ENCODE measurements around the gene TTLL1.
A peak's percentile ranks its signal among the peaks of the same experiment; 100 is the strongest.
"Not testable (repeated sequence)": the region's sequence is repeated elsewhere in the genome, so short reads cannot be mapped to it uniquely, and the experiment has no call there.

Gene TTLL1

DNA sequence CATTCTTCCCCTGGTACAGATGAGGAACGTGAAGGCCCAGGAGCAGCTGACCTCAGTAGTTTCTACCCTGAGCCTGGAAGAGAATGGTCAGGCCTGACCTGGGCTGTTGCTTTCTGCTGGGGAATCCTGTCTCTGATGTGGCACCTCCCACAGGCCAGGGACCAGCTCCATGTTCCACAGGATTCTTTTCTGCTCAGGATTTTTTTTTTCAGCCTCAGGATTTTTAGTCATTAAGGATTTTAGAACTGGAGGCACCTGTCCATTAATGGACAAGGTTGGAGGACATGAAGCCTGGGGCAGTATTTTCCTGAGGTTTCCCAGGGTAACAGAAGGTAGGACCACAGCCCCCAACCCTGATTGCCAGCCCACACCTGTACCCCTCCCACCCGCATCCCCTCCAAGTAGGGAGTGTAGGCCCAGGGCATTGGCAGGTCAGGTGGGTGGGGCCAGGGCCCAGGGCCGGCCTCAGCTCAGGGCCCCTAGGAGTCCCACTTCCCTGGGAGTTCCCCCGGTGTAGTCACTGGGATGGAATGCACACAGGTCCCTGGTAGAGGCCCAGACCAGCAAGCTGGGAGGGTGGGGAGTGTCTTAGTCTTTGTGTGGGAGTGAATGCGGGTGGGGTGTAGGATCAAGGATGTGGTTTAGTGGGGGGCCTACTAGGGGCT is 37.4 kb upstream of the TTLL1 start:
- TF ChIP-seq JUND (IDR thresholded peaks at IDR 0.05; ENCODE audit: low read depth): no peak
- in situ Hi-C loops (cut with HindIII; ENCODE audit: low pct_unique_long_range_greater_than_20kb, low sequenced_read_pairs): no loop called here
- no peak for DNase-seq (ENCODE audit: low read depth in 1 of 2, low spot score in 1 of 2)

DNA sequence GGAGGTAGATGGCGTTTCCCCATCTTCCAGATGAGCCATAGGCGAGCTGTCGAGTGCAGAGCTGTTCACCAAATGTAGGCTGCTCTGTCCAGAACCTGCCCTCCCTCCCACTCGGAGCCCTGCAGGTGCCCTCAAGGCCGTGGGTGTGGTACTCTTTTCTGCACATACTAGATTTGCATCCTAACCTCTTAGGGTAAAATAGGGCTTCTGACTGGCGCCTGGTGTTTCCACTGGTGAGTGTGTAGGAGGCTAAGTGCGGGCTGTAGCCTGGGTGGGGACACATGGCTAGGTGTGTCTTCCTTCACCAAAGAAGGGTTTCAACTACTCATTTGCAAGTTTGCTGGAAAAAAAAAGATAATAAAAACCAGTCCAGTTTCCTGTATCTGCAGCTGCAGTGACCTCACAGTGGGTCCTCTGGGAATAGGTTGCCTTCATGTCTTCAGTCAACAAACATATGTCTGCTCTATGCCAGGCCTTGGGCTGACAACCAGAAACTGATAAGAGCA is 29.8 kb upstream of the TTLL1 start:
- no peak for TF ChIP-seq JUND (IDR thresholded peaks at IDR 0.05; ENCODE audit: low read depth)
- DNase-seq (ENCODE audit: low read depth in 1 of 2, low spot score in 1 of 2): no peak
- in situ Hi-C loops (cut with HindIII; ENCODE audit: low pct_unique_long_range_greater_than_20kb, low sequenced_read_pairs): no loop called here

DNA sequence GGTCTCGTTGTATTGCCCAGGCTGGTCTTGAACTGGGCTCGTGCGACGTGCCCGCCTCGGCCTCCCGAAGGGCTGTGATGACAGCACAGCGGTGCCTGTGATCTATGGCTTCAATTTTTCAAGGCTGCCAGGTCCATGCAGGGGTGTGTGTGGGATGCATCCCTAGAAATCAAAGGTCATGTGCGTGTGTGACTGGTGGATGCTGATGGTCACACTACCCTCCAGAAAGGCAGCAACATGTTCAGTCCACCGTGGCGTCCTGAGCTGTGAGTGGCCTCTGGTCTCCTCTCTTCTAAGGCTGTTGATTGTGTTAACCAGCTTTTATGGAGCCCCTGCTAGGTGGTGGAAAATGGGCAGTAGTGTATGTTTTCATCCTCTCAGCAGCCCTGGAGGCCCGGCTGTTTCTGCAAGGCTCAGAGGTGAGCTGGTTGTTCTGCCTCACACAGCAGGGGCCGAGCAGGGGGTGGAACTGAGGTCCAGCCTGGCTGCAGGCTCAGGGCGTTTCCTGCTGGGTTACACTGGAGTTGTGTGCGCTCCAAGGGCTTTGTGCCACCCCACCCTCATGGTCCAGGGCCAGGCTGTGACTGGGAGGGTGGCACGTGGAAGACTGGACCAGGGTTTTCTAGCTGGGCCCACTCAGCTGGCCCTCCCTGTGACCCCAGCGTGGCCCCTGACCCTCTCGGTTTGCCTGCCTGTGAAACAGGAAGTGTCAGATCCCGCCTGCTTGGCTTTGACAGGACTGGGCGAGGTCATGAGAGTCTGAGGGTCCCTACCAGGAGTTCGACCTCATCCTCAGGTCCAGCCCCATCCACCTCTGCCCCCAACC is 29.0 kb upstream of the TTLL1 start:
- no peak for DNase-seq (ENCODE audit: low read depth in 1 of 2, low spot score in 1 of 2)
- no peak for TF ChIP-seq JUND (IDR thresholded peaks at IDR 0.05; ENCODE audit: low read depth)
- in situ Hi-C loops (cut with HindIII; ENCODE audit: low pct_unique_long_range_greater_than_20kb, low sequenced_read_pairs): no loop called here

DNA sequence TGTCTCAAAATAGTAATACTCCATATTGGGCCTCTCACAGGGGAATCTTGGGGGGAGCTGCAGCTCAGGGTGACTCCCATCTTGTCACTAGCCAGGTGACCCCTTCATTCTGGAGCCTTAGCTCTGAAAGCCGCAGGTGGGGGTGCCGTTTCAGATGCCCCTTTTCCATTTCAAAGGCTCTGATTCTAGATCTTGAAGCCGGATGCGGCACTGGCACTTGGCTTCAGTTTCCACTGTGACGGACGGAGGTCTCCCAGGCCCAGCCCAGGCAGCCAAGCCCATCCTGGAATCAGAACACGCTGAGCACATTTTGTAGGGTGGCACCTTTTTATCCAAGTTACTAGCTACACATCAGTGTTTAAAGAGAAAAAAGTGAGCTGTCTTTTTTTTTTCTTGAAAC is 27.7 kb upstream of the TTLL1 start:
- in situ Hi-C loops (cut with HindIII; ENCODE audit: low pct_unique_long_range_greater_than_20kb, low sequenced_read_pairs): no loop called here
- no peak for TF ChIP-seq JUND (IDR thresholded peaks at IDR 0.05; ENCODE audit: low read depth)
- no peak for DNase-seq (ENCODE audit: low read depth in 1 of 2, low spot score in 1 of 2)

GRCh38 chr22:43114958-43115357 is 25.8 kb upstream of the TTLL1 start:
- no peak for TF ChIP-seq JUND (IDR thresholded peaks at IDR 0.05; ENCODE audit: low read depth)
- peak; percentile 51 to 84 for DNase-seq (ENCODE audit: low read depth in 1 of 2, low spot score in 1 of 2)
- in situ Hi-C loops (cut with HindIII; ENCODE audit: low pct_unique_long_range_greater_than_20kb, low sequenced_read_pairs): no loop called here

DNA sequence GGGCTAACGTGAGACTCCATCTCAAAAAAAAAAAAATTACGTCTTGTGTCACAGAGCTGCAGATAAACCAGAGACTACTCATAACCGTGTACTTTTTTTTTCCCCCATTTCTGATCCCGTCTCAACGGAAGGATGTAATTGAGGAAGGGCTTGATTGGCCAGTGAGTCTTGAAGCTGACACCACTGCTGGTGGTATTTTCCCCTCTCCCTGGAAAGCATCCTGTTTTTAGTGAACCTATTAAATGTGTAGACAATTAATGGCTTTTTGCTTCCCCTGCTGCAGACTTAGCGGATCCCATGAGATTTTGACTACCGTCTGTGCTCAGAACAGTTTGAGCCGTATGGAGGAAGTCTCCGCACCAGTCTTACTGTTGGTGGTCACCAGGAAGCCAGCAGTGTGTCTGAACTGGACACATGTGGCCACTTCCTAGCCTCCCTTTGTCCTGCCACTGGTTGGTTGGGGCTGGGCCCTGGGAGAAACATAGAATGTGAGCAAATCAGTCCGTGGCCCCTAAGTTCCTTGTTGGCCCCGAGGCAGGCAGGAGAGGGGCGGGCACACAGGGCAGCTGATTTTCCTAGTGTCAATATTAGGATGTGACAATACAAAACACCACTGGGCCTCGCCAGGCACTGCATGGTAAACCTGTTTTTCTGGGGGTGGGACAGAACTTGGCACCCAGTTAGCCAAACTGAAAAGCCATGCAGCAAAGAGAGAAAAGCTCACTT is 24.5 kb upstream of the TTLL1 start:
- DNase-seq (ENCODE audit: low read depth in 1 of 2, low spot score in 1 of 2): peak in 1 of 2 experiments; percentile 65
- TF ChIP-seq JUND (IDR thresholded peaks at IDR 0.05; ENCODE audit: low read depth): no peak
- in situ Hi-C loops (cut with HindIII; ENCODE audit: low pct_unique_long_range_greater_than_20kb, low sequenced_read_pairs): no loop called here

GRCh38 chr22:43110927-43111623 is 21.9 kb upstream of the TTLL1 start:
- DNase-seq (ENCODE audit: low read depth in 1 of 2, low spot score in 1 of 2): peak in 1 of 2 experiments; percentile 63
- in situ Hi-C loops (cut with HindIII; ENCODE audit: low pct_unique_long_range_greater_than_20kb, low sequenced_read_pairs): no loop called here
- no peak for TF ChIP-seq JUND (IDR thresholded peaks at IDR 0.05; ENCODE audit: low read depth)

GRCh38 chr22:43110444-43110926 is 21.3 kb upstream of the TTLL1 start, which contains the start of gene BIK:
TSS of gene BIK (plus strand) at chr22:43110750. CDS start at chr22:43124023, 13,273 bp downstream.
- no peak for TF ChIP-seq JUND (IDR thresholded peaks at IDR 0.05; ENCODE audit: low read depth)
- DNase-seq (ENCODE audit: low read depth in 1 of 2, low spot score in 1 of 2): peak; percentile 52 to 71
- in situ Hi-C loops (cut with HindIII; ENCODE audit: low pct_unique_long_range_greater_than_20kb, low sequenced_read_pairs): no loop called here

DNA sequence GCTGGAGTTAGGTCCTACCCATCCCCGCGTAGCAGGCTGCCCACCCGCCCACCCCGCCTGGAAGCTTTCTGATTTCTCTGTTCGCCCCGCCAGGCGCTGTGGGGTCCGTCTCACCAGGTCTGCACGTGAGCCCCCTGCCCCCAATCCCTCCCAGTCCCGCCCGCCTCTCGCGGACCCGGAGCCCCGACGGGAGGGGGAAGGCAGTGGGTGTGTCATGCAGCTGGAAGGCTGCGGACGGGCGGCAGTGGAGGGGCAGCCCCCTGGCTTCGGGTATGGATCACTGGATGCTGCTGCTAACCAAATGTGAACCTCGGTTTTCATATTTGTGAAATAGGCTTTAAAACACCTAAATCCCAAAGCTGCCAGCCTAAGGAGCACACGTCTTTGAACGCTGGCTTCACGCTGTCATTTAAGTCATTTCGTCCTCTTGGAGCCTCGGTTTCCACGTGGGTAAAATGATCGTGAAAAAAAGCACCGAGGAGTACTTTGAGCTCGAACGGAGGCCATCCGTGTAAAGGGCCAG is 20.8 kb upstream of the TTLL1 start:
- no peak for DNase-seq (ENCODE audit: low read depth in 1 of 2, low spot score in 1 of 2)
- no peak for TF ChIP-seq JUND (IDR thresholded peaks at IDR 0.05; ENCODE audit: low read depth)
- in situ Hi-C loops (cut with HindIII; ENCODE audit: low pct_unique_long_range_greater_than_20kb, low sequenced_read_pairs): no loop called here

GRCh38 chr22:43109511-43109910 is 20.3 kb upstream of the TTLL1 start:
- no peak for DNase-seq (ENCODE audit: low read depth in 1 of 2, low spot score in 1 of 2)
- in situ Hi-C loops (cut with HindIII; ENCODE audit: low pct_unique_long_range_greater_than_20kb, low sequenced_read_pairs): no loop called here
- no peak for TF ChIP-seq JUND (IDR thresholded peaks at IDR 0.05; ENCODE audit: low read depth)

DNA sequence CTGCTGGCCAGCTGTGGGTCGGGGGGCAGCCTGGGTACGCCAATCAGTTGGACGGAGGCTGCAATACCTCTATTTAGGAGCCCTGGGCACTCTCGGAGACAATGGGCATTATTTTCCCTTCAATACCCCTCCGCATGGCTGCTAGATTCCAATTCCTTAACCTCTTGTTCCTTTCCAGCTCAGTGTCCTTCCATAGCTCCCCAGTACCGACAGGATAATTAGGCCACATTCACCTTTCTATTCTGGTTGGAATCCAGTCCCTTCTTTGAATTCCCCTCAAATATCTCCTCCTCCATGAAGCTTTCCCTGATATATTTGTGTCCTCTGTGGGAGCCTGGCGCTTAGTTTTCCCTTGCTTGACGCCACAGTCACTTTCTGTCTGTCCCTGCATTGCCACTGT is 17.1 kb upstream of the TTLL1 start:
- no peak for DNase-seq (ENCODE audit: low read depth in 1 of 2, low spot score in 1 of 2)
- TF ChIP-seq JUND (IDR thresholded peaks at IDR 0.05; ENCODE audit: low read depth): no peak
- in situ Hi-C loops (cut with HindIII; ENCODE audit: low pct_unique_long_range_greater_than_20kb, low sequenced_read_pairs): no loop called here

DNA sequence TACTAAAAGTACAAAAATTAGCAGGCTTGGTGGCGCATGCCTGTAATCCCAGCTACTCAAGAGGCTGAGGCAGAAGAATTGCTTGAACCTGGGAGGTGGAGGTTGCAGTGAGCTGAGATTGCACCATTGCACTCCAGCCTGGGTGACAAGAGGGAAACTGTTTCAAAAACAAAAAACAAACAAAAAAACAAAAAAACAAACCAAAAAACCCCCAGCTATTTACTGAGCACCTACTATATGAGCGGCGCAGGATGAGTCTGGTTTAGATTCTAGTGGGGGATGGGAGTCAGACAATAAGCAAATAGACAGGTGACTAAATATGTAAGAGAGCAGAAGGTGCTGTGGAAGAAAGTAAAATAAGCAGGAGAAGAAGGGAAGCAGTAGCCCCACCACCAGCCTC is 15.8 kb upstream of the TTLL1 start:
- DNase-seq (ENCODE audit: low read depth in 1 of 2, low spot score in 1 of 2); in situ Hi-C loops (cut with HindIII; ENCODE audit: low pct_unique_long_range_greater_than_20kb, low sequenced_read_pairs): not testable (repeated sequence)

DNA sequence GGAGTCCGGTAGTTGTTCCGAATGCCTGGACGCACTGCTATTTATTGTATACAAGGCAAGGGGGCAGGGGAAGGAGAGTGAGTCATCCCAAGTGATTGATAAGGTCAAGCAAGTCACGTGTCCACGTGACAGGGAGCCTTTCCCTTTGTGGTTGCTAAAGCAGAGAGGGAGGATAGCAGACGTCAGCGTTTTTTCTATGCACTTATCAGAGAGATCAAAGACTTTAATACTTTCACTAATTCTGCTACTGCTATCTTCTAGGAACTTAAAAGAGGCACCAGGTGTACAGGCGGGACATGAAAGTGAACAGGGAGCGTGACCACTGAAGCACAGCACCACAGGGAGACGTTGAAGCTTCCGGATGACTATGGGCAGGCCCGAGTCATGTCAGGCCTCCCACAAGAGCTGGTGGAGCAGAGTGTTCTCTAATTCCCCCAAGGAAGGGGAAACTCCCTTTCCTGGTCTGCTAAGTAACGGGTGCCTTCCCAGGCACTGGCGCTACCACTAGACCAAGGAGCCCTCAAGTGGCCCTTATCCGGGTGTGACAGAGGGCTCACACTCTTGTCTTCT is 14.9 kb upstream of the TTLL1 start:
- in situ Hi-C loops (cut with HindIII; ENCODE audit: low pct_unique_long_range_greater_than_20kb, low sequenced_read_pairs); DNase-seq (ENCODE audit: low read depth in 1 of 2, low spot score in 1 of 2): not testable (repeated sequence)

Measured in T47D (cell line).